HG02642 (cell line): ENCODE measurements around the gene CHTF18.

ENCODE experiments used
- ATAC-seq: cut with Tn5 transposase; IDR thresholded peaks from one replicate; pipeline ENCODE4 v1.9.1; 2021; ENCODE audit warnings: mild to moderate bottlenecking; ENCODE audit not compliant: unreplicated experiment, poor library complexity

Gene CHTF18

GRCh38 chr16:840561-841454 lies 52.4 kb downstream of the CHTF18 start:
- no peak for ATAC-seq

DNA sequence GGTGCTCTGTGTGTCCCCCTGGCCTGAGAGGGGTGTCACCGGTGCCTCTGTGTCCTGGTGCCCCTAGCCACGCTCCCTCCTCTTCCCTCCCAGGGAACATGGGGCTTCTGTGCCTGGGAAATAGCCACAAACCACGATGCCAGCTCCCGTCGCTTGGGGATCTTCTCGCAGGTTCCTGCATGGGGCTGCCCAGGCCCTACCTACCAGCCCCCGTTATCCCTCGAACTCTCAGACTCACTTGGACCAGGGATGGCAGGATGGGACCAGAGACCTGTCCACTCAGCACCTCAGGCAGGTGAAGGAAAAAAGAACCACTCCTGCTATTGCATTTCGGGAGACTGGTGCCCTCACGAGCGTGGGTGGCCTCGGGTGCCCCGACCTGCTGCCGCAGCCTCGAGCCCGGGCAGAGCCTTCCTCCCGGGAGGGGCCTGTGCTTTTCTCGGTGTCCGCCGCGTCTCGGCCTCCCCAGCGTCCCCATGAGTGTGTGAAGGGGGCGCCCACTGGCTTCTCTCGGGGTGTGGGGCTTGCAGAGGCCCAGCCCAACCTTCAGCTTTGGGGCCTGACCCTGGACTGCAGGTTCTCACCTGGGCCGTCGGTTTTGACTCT lies 53.1 kb downstream of the CHTF18 start:
- no peak for ATAC-seq

- no peak for ATAC-seq
Measured at GRCh38 chr16:842061-842476, 53.6 kb downstream of the CHTF18 start.

- no peak for ATAC-seq
Measured at GRCh38 chr16:842711-843560, 54.5 kb downstream of the CHTF18 start.

DNA sequence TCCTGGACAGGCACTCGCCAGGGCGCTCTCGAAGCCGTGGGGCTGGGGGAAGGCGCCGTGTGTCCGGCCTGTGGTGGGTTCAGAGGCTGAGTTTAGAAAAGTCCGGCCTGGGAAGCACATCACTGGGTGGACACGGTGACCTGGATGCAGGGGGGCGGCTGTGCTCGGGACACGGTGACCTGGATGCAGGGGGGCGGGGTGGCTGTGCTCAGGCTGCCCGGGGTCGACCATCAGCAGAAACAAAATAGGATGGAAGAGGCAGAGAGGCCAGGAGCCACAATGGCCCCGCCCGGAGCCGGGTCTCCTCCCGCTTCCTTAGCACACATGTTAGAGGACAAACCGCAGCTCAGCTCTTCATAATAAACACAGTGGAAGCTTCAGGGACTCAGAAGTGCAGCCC lies 55.4 kb downstream of the CHTF18 start:
- ATAC-seq = no peak

GRCh38 chr16:844638-845350 lies 56.4 kb downstream of the CHTF18 start:
- ATAC-seq = no peak

GRCh38 chr16:845351-845745 lies 56.9 kb downstream of the CHTF18 start:
- ATAC-seq = no peak

DNA sequence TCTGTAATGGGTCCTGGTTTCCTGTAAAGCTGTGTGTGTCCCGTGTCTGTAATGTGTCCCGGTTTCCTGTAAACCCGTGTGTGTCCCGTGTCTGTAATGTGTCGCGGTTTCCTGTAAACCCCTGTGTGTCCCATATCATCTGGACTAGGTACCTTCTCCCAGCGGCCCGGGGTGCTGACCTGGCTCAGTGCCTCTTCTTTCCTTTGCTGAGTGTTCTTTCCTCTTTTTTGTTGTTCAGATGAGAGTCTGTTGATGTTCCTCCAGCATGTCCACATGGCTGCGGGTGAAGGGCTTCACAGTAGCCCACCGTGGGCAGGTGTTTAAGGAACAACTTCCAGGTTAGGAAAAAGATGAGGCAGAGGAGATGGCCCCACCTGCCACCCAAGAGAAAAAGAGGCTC lies 58.7 kb downstream of the CHTF18 start:
- ATAC-seq = no peak
